GM23338 (cell line): ENCODE results near the gene CCDC110. TPM values are rescaled to one million over a fixed set of nuclear protein-coding genes. Genes with fewer than 3 reads are reported as not detected.

Experiments
- ATAC-seq: fragments of 200-7000 bp; cut with Tn5 transposase; 3 replicates; pipeline ENCODE4 v1.9.1; 2020
- DNase-seq: peaks from one replicate; pipeline ENCODE4 v3.0.0-alpha.2; 2015; ENCODE audit warnings: low spot score
- H2AFZ ChIP-seq: fragments of 200-600 bp; sonication (generic); 2 replicates; pipeline ENCODE4 v1.8.0; 2016; ENCODE audit warnings: antibody characterized with exemption, mild to moderate bottlenecking, moderate library complexity
- H3F3A ChIP-seq: fragments of 200-600 bp; sonication (generic); replicated peaks from 2 replicates; pipeline ENCODE4 v1.8.0; 2017; ENCODE audit warnings: antibody characterized with exemption, mixed run types, low read depth
- H3K27ac ChIP-seq: fragments of 200-600 bp; sonication (generic); 2 replicates; pipeline ENCODE4 v1.6.1; 2016; ENCODE audit warnings: low read depth
- H3K27me3 ChIP-seq: fragments of 200-600 bp; sonication (generic); 2 replicates; pipeline ENCODE4 v1.8.0; 2016; ENCODE audit warnings: mild to moderate bottlenecking, mixed run types, moderate library complexity; ENCODE audit not compliant: insufficient read depth
- H3K36me3 ChIP-seq: fragments of 200-600 bp; sonication (generic); 2 replicates; pipeline ENCODE4 v1.8.0; 2016; ENCODE audit warnings: mild to moderate bottlenecking; ENCODE audit not compliant: insufficient read depth
- H3K4me1 ChIP-seq: fragments of 200-600 bp; sonication (generic); 2 replicates; pipeline ENCODE4 v1.8.0; 2016; ENCODE audit warnings: mild to moderate bottlenecking, moderate library complexity; ENCODE audit not compliant: insufficient read depth
- H3K4me2 ChIP-seq: fragments of 200-600 bp; sonication (generic); 2 replicates; pipeline ENCODE4 v1.7.1; 2017; ENCODE audit warnings: mixed run types
- H3K4me3 ChIP-seq: fragments of 200-600 bp; sonication (generic); 2 replicates; pipeline ENCODE4 v1.6.1; 2016; ENCODE audit warnings: mixed run types
- H3K79me2 ChIP-seq: fragments of 200-600 bp; sonication (generic); replicated peaks from 2 replicates; pipeline ENCODE4 v1.8.0; 2017; ENCODE audit warnings: mild to moderate bottlenecking; ENCODE audit not compliant: insufficient read depth
- H3K9me2 ChIP-seq: fragments of 200-600 bp; sonication (generic); 2 replicates; pipeline ENCODE4 v1.8.0; 2017; ENCODE audit not compliant: insufficient read depth
- H4K20me1 ChIP-seq: fragments of 200-600 bp; sonication (generic); replicated peaks from 2 replicates; pipeline ENCODE4 v1.8.0; 2017; ENCODE audit warnings: mild to moderate bottlenecking; ENCODE audit not compliant: insufficient read depth
- H3K27ac Mint-ChIP-seq: 2 replicates; pipeline ENCODE4 v1.8.0; 2020; ENCODE audit warnings: inconsistent platforms, mild to moderate bottlenecking, moderate library complexity, mixed read lengths
- H3K27me3 Mint-ChIP-seq: 3 replicates; pipeline ENCODE4 v1.8.0; 2022; ENCODE audit warnings: low read depth, mild to moderate bottlenecking, moderate library complexity, mixed read lengths, inconsistent platforms; ENCODE audit not compliant: insufficient read depth, poor library complexity
- H3K36me3 Mint-ChIP-seq: 3 replicates; pipeline ENCODE4 v1.8.0; 2021; ENCODE audit warnings: low read depth, mild to moderate bottlenecking, inconsistent platforms, moderate library complexity, mixed read lengths
- H3K4me1 Mint-ChIP-seq: 3 replicates; pipeline ENCODE4 v1.8.0; 2020; ENCODE audit warnings: mild to moderate bottlenecking, inconsistent platforms, mixed read lengths
- H3K4me3 Mint-ChIP-seq: 3 replicates; pipeline ENCODE4 v1.8.0; 2021; ENCODE audit warnings: moderate library complexity, mild to moderate bottlenecking, inconsistent platforms, mixed read lengths
- H3K9me3 Mint-ChIP-seq: 3 replicates; pipeline ENCODE4 v1.8.0; 2020; ENCODE audit warnings: moderate library complexity, mild to moderate bottlenecking, inconsistent platforms, mixed read lengths
- CREB1 ChIP-seq: fragments of 250-450 bp; sonication (Bioruptor Pico); IDR thresholded peaks from 2 replicates; pipeline ENCODE4 v1.5.0; 2020; ENCODE audit warnings: low read depth, mild to moderate bottlenecking, moderate library complexity
- ETS1 ChIP-seq: IDR thresholded peaks from 2 replicates; pipeline ENCODE4 v1.6.1; 2016; ENCODE audit warnings: antibody characterized with exemption
- EZH2 ChIP-seq: fragments of 200-600 bp; sonication (generic); IDR thresholded peaks from one replicate; pipeline ENCODE4 v1.8.0; 2017; ENCODE audit warnings: antibody characterized with exemption, mild to moderate bottlenecking, low read depth; ENCODE audit not compliant: unreplicated experiment
- EZH2phosphoT487 ChIP-seq: fragments of 200-600 bp; sonication (generic); IDR thresholded peaks from one replicate; pipeline ENCODE4 v1.8.1; 2018; ENCODE audit warnings: antibody characterized with exemption; ENCODE audit not compliant: unreplicated experiment
- JUNB ChIP-seq: IDR thresholded peaks from one replicate; pipeline ENCODE4 v1.6.1; 2016; ENCODE audit warnings: antibody characterized with exemption; ENCODE audit not compliant: unreplicated experiment
- NANOG ChIP-seq: IDR thresholded peaks from 2 replicates; pipeline ENCODE4 v1.6.1; 2016; ENCODE audit warnings: antibody characterized with exemption, borderline replicate concordance
- POLR2AphosphoS5 ChIP-seq: IDR thresholded peaks from 2 replicates; pipeline ENCODE4 v1.6.1; 2016; ENCODE audit warnings: antibody characterized with exemption, low read depth
- STAT1 ChIP-seq: IDR thresholded peaks from one replicate; pipeline ENCODE4 v1.6.1; 2016; ENCODE audit warnings: antibody characterized with exemption; ENCODE audit not compliant: unreplicated experiment
- ZNF331 ChIP-seq: fragments of 250-450 bp; sonication (Bioruptor Pico); IDR thresholded peaks from 2 replicates; pipeline ENCODE4 v1.5.0; 2020; ENCODE audit warnings: low read depth, mild to moderate bottlenecking, moderate library complexity
- polyA plus RNA-seq: library from polyadenylated mRNA; unstranded; fragments of >200 nt; fragmentation: Nextera tagmentation; extraction: Ambion mirVana; gene quantifications from 2 replicates; pipeline ENCODE4 v1.2.1, GENCODE V29; 2016
- total RNA-seq: library from RNA; depleted of rRNA; stranded (reverse); fragments of >200 nt; shearing (Covaris generic); gene quantifications from 2 replicates; pipeline ENCODE4 v1.2.3, GENCODE V29; 2014
- TF ChIP-seq, protein P1 (sequence below): IDR thresholded peaks from one replicate; pipeline ENCODE4 v1.6.1; 2018; ENCODE audit warnings: antibody characterized with exemption; ENCODE audit not compliant: unreplicated experiment
- TF ChIP-seq, protein P2 (sequence below), 2 experiments: fragments of 200-600 bp in 1 of 2; sonication (generic) in 1 of 2; conservative IDR thresholded peaks; 2 replicates each; pipeline versions ENCODE4 v1.5.1 to v1.6.1; 2016 to 2017; ENCODE audit warnings: antibody characterized with exemption in 2 of 2, low read depth in 2 of 2, mild to moderate bottlenecking in 2 of 2, moderate library complexity in 1 of 2

Gene CCDC110
- total and polyA plus RNA-seq, 2 experiments from 2014 or later: 5.4 to 6.7 TPM

- no peak for TF ChIP-seq NANOG
- TF ChIP-seq ETS1: no peak
Measured at GRCh38 chr4:185429660-185430059, 41.9 kb downstream of the CCDC110 start (continued).

- Histone ChIP-seq H3K27me3 (no peaks in the 10 kb centered on the region), H3K79me2 (peaks cover 13% of the 10 kb centered on the region), H3K4me1 (peaks cover 5% of the 10 kb centered on the region; the same call in 1 of the 2 replicates), H3K4me3 (no peak overlapping the region), H3K4me2 (no peak overlapping the region), H3K9me2 (no peaks in the 10 kb centered on the region), H3K27ac (no peak overlapping the region), H3F3A (no peaks in the 10 kb centered on the region), H2AFZ (no peak overlapping the region), H3K36me3 (no peaks in the 10 kb centered on the region), H4K20me1 (no peaks in the 10 kb centered on the region)
- ATAC-seq: no peak
- peaks cover 6% of the 10 kb centered on the region for H3K27me3 Mint-ChIP-seq
- H3K27ac Mint-ChIP-seq: no peak overlapping the region
- H3K9me3 Mint-ChIP-seq: no peaks in the 10 kb centered on the region; the same call in 2 of the 3 replicates
- peak overlapping the region; percentile 25; the same call in 2 of the 3 replicates for H3K4me3 Mint-ChIP-seq
- DNase-seq: no peak
- peaks cover 7% of the 10 kb centered on the region for H3K4me1 Mint-ChIP-seq
- no peaks in the 10 kb centered on the region; the same call in 2 of the 3 replicates for H3K36me3 Mint-ChIP-seq
- no peak for TF ChIP-seq ETS1
- no peak for TF ChIP-seq EZH2
- TF ChIP-seq POLR2AphosphoS5: no peak
- TF ChIP-seq EZH2phosphoT487: no peak
- no peak for TF ChIP-seq STAT1
- TF ChIP-seq CREB1 (CRISPR knock-in tag): no peak
- TF ChIP-seq JUNB: no peak
- TF ChIP-seq, protein P1, sequence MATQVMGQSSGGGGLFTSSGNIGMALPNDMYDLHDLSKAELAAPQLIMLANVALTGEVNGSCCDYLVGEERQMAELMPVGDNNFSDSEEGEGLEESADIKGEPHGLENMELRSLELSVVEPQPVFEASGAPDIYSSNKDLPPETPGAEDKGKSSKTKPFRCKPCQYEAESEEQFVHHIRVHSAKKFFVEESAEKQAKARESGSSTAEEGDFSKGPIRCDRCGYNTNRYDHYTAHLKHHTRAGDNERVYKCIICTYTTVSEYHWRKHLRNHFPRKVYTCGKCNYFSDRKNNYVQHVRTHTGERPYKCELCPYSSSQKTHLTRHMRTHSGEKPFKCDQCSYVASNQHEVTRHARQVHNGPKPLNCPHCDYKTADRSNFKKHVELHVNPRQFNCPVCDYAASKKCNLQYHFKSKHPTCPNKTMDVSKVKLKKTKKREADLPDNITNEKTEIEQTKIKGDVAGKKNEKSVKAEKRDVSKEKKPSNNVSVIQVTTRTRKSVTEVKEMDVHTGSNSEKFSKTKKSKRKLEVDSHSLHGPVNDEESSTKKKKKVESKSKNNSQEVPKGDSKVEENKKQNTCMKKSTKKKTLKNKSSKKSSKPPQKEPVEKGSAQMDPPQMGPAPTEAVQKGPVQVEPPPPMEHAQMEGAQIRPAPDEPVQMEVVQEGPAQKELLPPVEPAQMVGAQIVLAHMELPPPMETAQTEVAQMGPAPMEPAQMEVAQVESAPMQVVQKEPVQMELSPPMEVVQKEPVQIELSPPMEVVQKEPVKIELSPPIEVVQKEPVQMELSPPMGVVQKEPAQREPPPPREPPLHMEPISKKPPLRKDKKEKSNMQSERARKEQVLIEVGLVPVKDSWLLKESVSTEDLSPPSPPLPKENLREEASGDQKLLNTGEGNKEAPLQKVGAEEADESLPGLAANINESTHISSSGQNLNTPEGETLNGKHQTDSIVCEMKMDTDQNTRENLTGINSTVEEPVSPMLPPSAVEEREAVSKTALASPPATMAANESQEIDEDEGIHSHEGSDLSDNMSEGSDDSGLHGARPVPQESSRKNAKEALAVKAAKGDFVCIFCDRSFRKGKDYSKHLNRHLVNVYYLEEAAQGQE: no peak
- TF ChIP-seq, protein P2, sequence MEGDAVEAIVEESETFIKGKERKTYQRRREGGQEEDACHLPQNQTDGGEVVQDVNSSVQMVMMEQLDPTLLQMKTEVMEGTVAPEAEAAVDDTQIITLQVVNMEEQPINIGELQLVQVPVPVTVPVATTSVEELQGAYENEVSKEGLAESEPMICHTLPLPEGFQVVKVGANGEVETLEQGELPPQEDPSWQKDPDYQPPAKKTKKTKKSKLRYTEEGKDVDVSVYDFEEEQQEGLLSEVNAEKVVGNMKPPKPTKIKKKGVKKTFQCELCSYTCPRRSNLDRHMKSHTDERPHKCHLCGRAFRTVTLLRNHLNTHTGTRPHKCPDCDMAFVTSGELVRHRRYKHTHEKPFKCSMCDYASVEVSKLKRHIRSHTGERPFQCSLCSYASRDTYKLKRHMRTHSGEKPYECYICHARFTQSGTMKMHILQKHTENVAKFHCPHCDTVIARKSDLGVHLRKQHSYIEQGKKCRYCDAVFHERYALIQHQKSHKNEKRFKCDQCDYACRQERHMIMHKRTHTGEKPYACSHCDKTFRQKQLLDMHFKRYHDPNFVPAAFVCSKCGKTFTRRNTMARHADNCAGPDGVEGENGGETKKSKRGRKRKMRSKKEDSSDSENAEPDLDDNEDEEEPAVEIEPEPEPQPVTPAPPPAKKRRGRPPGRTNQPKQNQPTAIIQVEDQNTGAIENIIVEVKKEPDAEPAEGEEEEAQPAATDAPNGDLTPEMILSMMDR (conservative IDR thresholded peaks at IDR 0.05; ENCODE audit: low read depth in 2 of 2): no peak
- no peak for TF ChIP-seq ZNF331 (CRISPR knock-in tag)
Measured at GRCh38 chr4:185426960-185427688, 44.4 kb downstream of the CCDC110 start.
